BLaER1 treated with 17β-estradiol and CSF1 and Interleukin-3, amounts not matched to agents 10 nM and 100 nM (cell line): ENCODE results near the gene LRRC15.
A peak's percentile ranks its signal among the peaks of the same experiment; 100 is the strongest.

Experiments used
- H3K27ac ChIP-seq, 11 experiments: shearing (Covaris generic); formaldehyde crosslinking; 2 replicates each; pipeline ENCODE4 v1.8.1; 2022
- H3K27me3 ChIP-seq, 11 experiments: shearing (Covaris generic); formaldehyde crosslinking; 2 replicates each; pipeline ENCODE4 v1.8.1; 2022
- H3K36me3 ChIP-seq, 11 experiments: shearing (Covaris generic); formaldehyde crosslinking; 2 replicates each; pipeline ENCODE4 v1.8.1; 2022
- H3K4me1 ChIP-seq, 10 experiments: shearing (Covaris generic); formaldehyde crosslinking; 2 replicates each; pipeline ENCODE4 v1.8.1; 2022
- H3K4me2 ChIP-seq, 11 experiments: shearing (Covaris generic); formaldehyde crosslinking; 2 replicates each; pipeline ENCODE4 v1.8.1; 2022
- H3K4me3 ChIP-seq, 10 experiments: shearing (Covaris generic); formaldehyde crosslinking; 2 replicates each; pipeline ENCODE4 v1.8.1; 2022
- H3K9ac ChIP-seq, 11 experiments: shearing (Covaris generic); formaldehyde crosslinking; 2 replicates each; pipeline ENCODE4 v1.8.1; 2022
- H3K9me3 ChIP-seq, 11 experiments: shearing (Covaris generic); formaldehyde crosslinking; replicated peaks in 1 of 11; 2 replicates each; pipeline ENCODE4 v1.8.1; 2022
- H4K20me1 ChIP-seq, 11 experiments: shearing (Covaris generic); formaldehyde crosslinking; 2 replicates each; pipeline ENCODE4 v1.8.1; 2022
- Cebpa-rat ChIP-seq, 11 experiments: shearing (Covaris generic); IDR thresholded peaks; 2 replicates each; pipeline ENCODE4 v1.8.1; 2022

Gene LRRC15

GRCh38 chr3:194351080-194351672, 18.4 kb downstream of the LRRC15 start, which contains the start of gene CPN2:
CPN2 (minus strand) TSS chr3:194351328; CDS start chr3:194342702, 8,626 bp downstream.
- peak within 1 kb of the TSS in 3 of 11 experiments; percentile 9 to 26 (median 14); a peak in 2 of 22 replicates for H3K9ac ChIP-seq
- H3K4me3 ChIP-seq: no peak within 1 kb of the TSS
- H3K36me3 ChIP-seq: no peaks in the 10 kb centered on the region
- peak within 1 kb of the TSS in 3 of 11 experiments; percentile 5 to 30 (median 26); a peak in 4 of 22 replicates for H3K27ac ChIP-seq
- peak within 1 kb of the TSS in 7 of 11 experiments; percentile 16 to 60 (median 30); a peak in 8 of 22 replicates for H3K4me2 ChIP-seq
- no peak for TF ChIP-seq Cebpa-rat (IDR thresholded peaks at IDR 0.05)
- peaks cover 6 to 68% (median 43%) of the 10 kb centered on the region in 10 experiments; a peak in 18 of 20 replicates for H3K4me1 ChIP-seq
- no peaks in the 10 kb centered on the region for H3K27me3 ChIP-seq
- no peaks in the 10 kb centered on the region; a peak in 1 of 22 replicates for H4K20me1 ChIP-seq
- no peaks in the 10 kb centered on the region for H3K9me3 ChIP-seq

DNA sequence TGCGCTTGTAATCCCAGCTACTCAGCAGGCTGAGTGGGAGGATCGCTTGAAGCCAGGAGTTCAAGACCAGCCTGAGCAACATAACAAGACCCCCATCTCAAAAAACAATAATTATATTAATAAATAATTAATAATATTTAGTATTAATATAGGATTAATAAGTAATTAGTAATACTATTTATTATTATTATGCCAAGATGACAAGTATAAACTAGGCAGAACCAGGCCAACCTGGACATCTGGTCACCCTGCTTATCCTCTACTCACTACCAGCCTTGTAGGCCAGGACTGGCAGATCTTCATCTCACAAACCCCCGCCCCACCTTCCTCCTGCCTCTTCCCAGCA, 18.8 kb downstream of the LRRC15 start:
- no peak for TF ChIP-seq Cebpa-rat (IDR thresholded peaks at IDR 0.05)
- Histone ChIP-seq H3K9me3 (no peaks in the 10 kb centered on the region), H3K27ac (peak overlapping the region in 3 of 11 experiments; percentile 5 to 30 (median 26); a peak in 3 of 22 replicates), H3K4me1 (peaks cover 6 to 64% (median 38%) of the 10 kb centered on the region in 10 experiments; a peak in 18 of 20 replicates), H3K4me3 (no peak overlapping the region), H3K27me3 (no peaks in the 10 kb centered on the region), H4K20me1 (no peaks in the 10 kb centered on the region; a peak in 1 of 22 replicates), H3K4me2 (peak overlapping the region in 7 of 11 experiments; percentile 8 to 49 (median 30); a peak in 8 of 22 replicates), H3K9ac (0 out of 22 replicates have a peak overlapping the region, but pooled peaks of 2 of the 11 experiments have one; percentile 9 to 14), H3K36me3 (no peaks in the 10 kb centered on the region)

- Histone ChIP-seq H3K4me1 (peaks cover 0 to 63% (median 37%) of the 10 kb centered on the region in 10 experiments; a peak in 17 of 20 replicates), H3K4me3 (no peak overlapping the region), H3K4me2 (no peak overlapping the region), H3K36me3 (no peaks in the 10 kb centered on the region), H3K9me3 (no peaks in the 10 kb centered on the region), H3K27me3 (no peaks in the 10 kb centered on the region), H4K20me1 (no peaks in the 10 kb centered on the region; a peak in 1 of 22 replicates), H3K9ac (no peak overlapping the region), H3K27ac (no peak overlapping the region)
- TF ChIP-seq Cebpa-rat (IDR thresholded peaks at IDR 0.05): no peak
These were observed 21.2 kb downstream of the LRRC15 start for GRCh38 chr3:194348354-194348753.

GRCh38 chr3:194346621-194347020, 22.9 kb downstream of the LRRC15 start:
- Histone ChIP-seq H3K4me1 (peaks cover 0 to 68% (median 43%) of the 10 kb centered on the region in 10 experiments; a peak in 17 of 20 replicates), H3K27ac (peak overlapping the region in 3 of 11 experiments; percentile 17 to 94 (median 45); a peak in 5 of 22 replicates), H3K36me3 (no peaks in the 10 kb centered on the region), H4K20me1 (no peaks in the 10 kb centered on the region; a peak in 1 of 22 replicates), H3K9ac (no peak overlapping the region), H3K9me3 (no peaks in the 10 kb centered on the region), H3K27me3 (no peaks in the 10 kb centered on the region), H3K4me2 (peak overlapping the region in 1 of 11 experiments; percentile 30; a peak in 1 of 22 replicates), H3K4me3 (no peak overlapping the region)
- no peak for TF ChIP-seq Cebpa-rat (IDR thresholded peaks at IDR 0.05)

- Histone ChIP-seq H3K4me3 (no peak overlapping the region), H3K27ac (peak overlapping the region in 3 of 11 experiments; percentile 21 to 94 (median 45); a peak in 3 of 22 replicates), H3K4me2 (no peak overlapping the region; a peak in 1 of 22 replicates), H3K9me3 (no peaks in the 10 kb centered on the region), H4K20me1 (no peaks in the 10 kb centered on the region; a peak in 1 of 22 replicates), H3K4me1 (peaks cover 0 to 68% (median 45%) of the 10 kb centered on the region in 10 experiments; a peak in 17 of 20 replicates), H3K9ac (no peak overlapping the region), H3K36me3 (no peaks in the 10 kb centered on the region), H3K27me3 (no peaks in the 10 kb centered on the region)
- no peak for TF ChIP-seq Cebpa-rat (IDR thresholded peaks at IDR 0.05)
These were observed 23.5 kb downstream of the LRRC15 start for GRCh38 chr3:194346035-194346434.

DNA sequence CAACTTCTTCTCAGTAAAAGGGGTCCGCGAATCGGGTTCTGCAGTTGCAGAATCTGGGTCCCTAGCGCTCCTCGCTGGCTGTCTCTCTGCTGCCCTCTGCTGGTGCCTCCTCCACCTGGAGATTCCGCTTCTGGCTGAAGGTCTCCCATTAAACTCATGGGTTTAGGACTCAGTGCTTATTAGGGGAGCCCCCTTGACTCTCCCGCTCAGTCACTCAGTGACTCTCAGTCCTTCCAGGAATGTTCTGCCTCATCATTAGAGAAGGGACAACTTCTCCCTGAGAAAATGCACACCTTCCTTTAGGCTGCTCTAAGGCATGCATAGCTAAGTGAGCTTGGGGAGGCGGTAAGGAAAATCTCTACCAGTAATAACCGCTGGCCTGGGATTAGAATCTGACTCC, 25.5 kb downstream of the LRRC15 start:
- no peaks in the 10 kb centered on the region; a peak in 1 of 22 replicates for H4K20me1 ChIP-seq
- no peak for TF ChIP-seq Cebpa-rat (IDR thresholded peaks at IDR 0.05)
- peak overlapping the region in 3 of 11 experiments; percentile 78 to 94 (median 83); a peak in 4 of 22 replicates for H3K27ac ChIP-seq
- peak overlapping the region in 1 of 11 experiments; percentile 77; a peak in 1 of 22 replicates for H3K9ac ChIP-seq
- H3K36me3 ChIP-seq: no peaks in the 10 kb centered on the region
- H3K27me3 ChIP-seq: no peaks in the 10 kb centered on the region
- no peak overlapping the region for H3K4me3 ChIP-seq
- peak overlapping the region in 6 of 11 experiments; percentile 41 to 89 (median 81); a peak in 6 of 22 replicates for H3K4me2 ChIP-seq
- H3K4me1 ChIP-seq: peaks cover 0 to 69% (median 51%) of the 10 kb centered on the region in 10 experiments; a peak in 17 of 20 replicates
- no peaks in the 10 kb centered on the region for H3K9me3 ChIP-seq

GRCh38 chr3:194343561-194343893, 26.0 kb downstream of the LRRC15 start:
- Histone ChIP-seq H4K20me1 (no peaks in the 10 kb centered on the region; a peak in 1 of 22 replicates), H3K9me3 (no peaks in the 10 kb centered on the region), H3K27me3 (no peaks in the 10 kb centered on the region), H3K4me3 (no peak overlapping the region), H3K9ac (peak overlapping the region in 3 of 11 experiments; percentile 36 to 77 (median 49); a peak in 5 of 22 replicates), H3K4me1 (peaks cover 0 to 69% (median 51%) of the 10 kb centered on the region in 10 experiments; a peak in 17 of 20 replicates), H3K4me2 (peak overlapping the region in 9 of 11 experiments; percentile 40 to 89 (median 79); a peak in 18 of 22 replicates), H3K36me3 (no peaks in the 10 kb centered on the region), H3K27ac (peak overlapping the region in 6 of 11 experiments; percentile 46 to 94 (median 78); a peak in 10 of 22 replicates)
- TF ChIP-seq Cebpa-rat (IDR thresholded peaks at IDR 0.05): no peak

- no peaks in the 10 kb centered on the region for H3K36me3 ChIP-seq
- H3K27ac ChIP-seq: peak overlapping the region in 6 of 11 experiments; percentile 46 to 94 (median 78); a peak in 12 of 22 replicates
- H4K20me1 ChIP-seq: no peaks in the 10 kb centered on the region; a peak in 1 of 22 replicates
- no peaks in the 10 kb centered on the region for H3K9me3 ChIP-seq
- H3K4me3 ChIP-seq: peak overlapping the region in 1 of 10 experiments; percentile 30; a peak in 1 of 20 replicates
- H3K9ac ChIP-seq: peak overlapping the region in 5 of 11 experiments; percentile 23 to 77 (median 49); a peak in 9 of 22 replicates
- no peaks in the 10 kb centered on the region for H3K27me3 ChIP-seq
- H3K4me1 ChIP-seq: peaks cover 0 to 69% (median 51%) of the 10 kb centered on the region in 10 experiments; a peak in 17 of 20 replicates
- H3K4me2 ChIP-seq: peak overlapping the region in 9 of 11 experiments; percentile 40 to 89 (median 79); a peak in 18 of 22 replicates
- TF ChIP-seq Cebpa-rat (IDR thresholded peaks at IDR 0.05): no peak
These were observed 26.5 kb downstream of the LRRC15 start for GRCh38 chr3:194342861-194343560.
